Endothelial cell of umbilical vein (primary cell): ENCODE measurements around the gene NDUFA7. TPM values are rescaled to one million over a fixed set of nuclear protein-coding genes. Genes with fewer than 3 reads are reported as not detected.

Experiments
- BruUV-seq: library from RNA; stranded (reverse); fragments of 400-500 nt; replicated peaks from 2 replicates; lab custom pipeline; 2021; lab: Mats Ljungman, UMichigan
- CTCF ChIA-PET: fragments of 300-600, 350-600 bp; sonication (Branson Sonifier 250); formaldehyde crosslinking; loops from one replicate; lab custom pipeline; 2021; ENCODE audit warnings: antibody characterized with exemption, inconsistent platforms; lab: Charles Lee
- POLR2A ChIA-PET: fragments of 300-600, 350-600 bp; sonication (Branson Sonifier 250); formaldehyde crosslinking; loops from one replicate; lab custom pipeline; 2021; ENCODE audit warnings: antibody characterized with exemption, inconsistent platforms; lab: Charles Lee
- DNase-seq: peaks from one replicate; pipeline ENCODE4 v3.0.0-alpha.2; 2011; ENCODE audit warnings: low read depth, low spot score
- FAIRE-seq: peaks from 2 replicates; lab custom pipeline; 2011; peaks lifted over from hg19 to GRCh38; lab: Jason Lieb, UNC
- H2AFZ ChIP-seq: 2 replicates; pipeline ENCODE4 v1.6.0; 2012; ENCODE audit warnings: low read depth, low read length, control low read depth, inconsistent platforms
- H3K27ac ChIP-seq: 2 replicates; pipeline ENCODE4 v1.5.1; 2011; ENCODE audit warnings: low read depth, mild to moderate bottlenecking, control low read depth, low read length, moderate library complexity; ENCODE audit not compliant: insufficient read depth
- H3K27me3 ChIP-seq, 2 experiments: 2 replicates each; pipeline versions ENCODE4 v1.6.0 to v1.6.1; 2011; ENCODE audit warnings: low read length in 2 of 2, mixed read lengths in 1 of 2; ENCODE audit not compliant: control insufficient read depth in 2 of 2, insufficient read depth in 2 of 2
- H3K36me3 ChIP-seq, 2 experiments: 2 replicates in 1 of 2; 3 replicates in 1 of 2; pipeline ENCODE4 v1.5.1; 2011; ENCODE audit warnings: low read length in 2 of 2, mild to moderate bottlenecking in 1 of 2, moderate library complexity in 1 of 2; ENCODE audit not compliant: control insufficient read depth in 2 of 2, insufficient read depth in 2 of 2; ENCODE audit errors: extremely low read depth in 1 of 2
- H3K4me1 ChIP-seq: 3 replicates; pipeline ENCODE4 v1.5.1; 2011; ENCODE audit warnings: mild to moderate bottlenecking, low read length; ENCODE audit not compliant: control insufficient read depth, insufficient read depth; ENCODE audit errors: extremely low read depth
- H3K4me2 ChIP-seq: 2 replicates; pipeline ENCODE4 v1.6.1; 2011; ENCODE audit warnings: low read length, control low read depth, mixed read lengths; ENCODE audit not compliant: insufficient read depth
- H3K4me3 ChIP-seq, 3 experiments: fragments of 200-600 bp in 1 of 3; sonication (generic), shearing (Covaris generic) in 1 of 3; replicated peaks in 1 of 3; 2 replicates each; pipeline ENCODE4 v1.5.1; 2011 to 2016; ENCODE audit warnings: control low read depth in 3 of 3, low read length in 3 of 3, mild to moderate bottlenecking in 2 of 3, inconsistent platforms in 1 of 3, low read depth in 1 of 3, moderate library complexity in 1 of 3; ENCODE audit not compliant: insufficient read depth in 1 of 3
- H3K79me2 ChIP-seq: 2 replicates; pipeline ENCODE4 v1.6.0; 2012; ENCODE audit warnings: low read length, inconsistent platforms; ENCODE audit not compliant: control insufficient read depth, insufficient read depth
- H3K9ac ChIP-seq: replicated peaks from 2 replicates; pipeline ENCODE3; 2011; ENCODE audit warnings: low read length, control low read depth; ENCODE audit not compliant: insufficient read depth; ENCODE audit errors: extremely low read depth
- H3K9me1 ChIP-seq: replicated peaks from 3 replicates; pipeline ENCODE4 v1.6.0; 2011; ENCODE audit warnings: mild to moderate bottlenecking, low read length; ENCODE audit not compliant: control insufficient read depth, insufficient read depth; ENCODE audit errors: extremely low read depth
- H3K9me3 ChIP-seq: replicated peaks from 2 replicates; pipeline ENCODE4 v1.5.1; 2012; ENCODE audit warnings: low read length, inconsistent platforms; ENCODE audit not compliant: control insufficient read depth, insufficient read depth
- H4K20me1 ChIP-seq: replicated peaks from 2 replicates; pipeline ENCODE3; 2011; ENCODE audit warnings: mild to moderate bottlenecking, low read length; ENCODE audit not compliant: control insufficient read depth, insufficient read depth; ENCODE audit errors: extremely low read depth
- GATA2 ChIP-seq: IDR thresholded peaks from 2 replicates; pipeline ENCODE4 v1.7.0; 2011; ENCODE audit warnings: low read depth, mild to moderate bottlenecking, moderate library complexity, mixed read lengths, low read length; ENCODE audit not compliant: insufficient read length, insufficient read depth
- JUN ChIP-seq: IDR thresholded peaks from 2 replicates; pipeline ENCODE4 v1.6.1; 2011; ENCODE audit warnings: borderline replicate concordance, low read depth; ENCODE audit not compliant: insufficient read length, insufficient read depth
- MYC ChIP-seq: IDR thresholded peaks from one replicate; pipeline ENCODE4 v1.6.1; 2011; ENCODE audit warnings: mild to moderate bottlenecking, low read depth, low read length
- POLR2A ChIP-seq: IDR thresholded peaks from 2 replicates; pipeline ENCODE4 v1.6.1; 2012; ENCODE audit warnings: low read depth, mild to moderate bottlenecking, control low read depth, low read length
- POLR2AphosphoS5 ChIP-seq: IDR thresholded peaks from 2 replicates; pipeline ENCODE4 v1.6.1; 2012; ENCODE audit warnings: low read depth, mild to moderate bottlenecking, control low read depth, low read length, moderate library complexity; ENCODE audit not compliant: insufficient read depth
- dilution Hi-C: fragments of 300-500 bp; cut with MboI; formaldehyde crosslinking; loops from one replicate; pipeline ENCODE4 v1.15.0; 2019; ENCODE audit warnings: low sequenced_read_pairs; ENCODE audit not compliant: extremely low pct_ligation_motif_present
- intact Hi-C: fragments of 100-400 bp; cut with micrococcal nuclease; formaldehyde crosslinking; loops from one replicate; pipeline ENCODE4 v1.10.0; 2022
- polyA plus RNA-seq, 4 experiments: library from polyadenylated mRNA; depleted of rRNA in 3 of 4; stranded (reverse) in 3 of 4; unstranded in 1 of 4; fragments of >200 nt; gene quantifications; 2 replicates each; pipeline versions ENCODE4 v1.2.1 to v1.2.3, GENCODE V29; 2011 to 2012; ENCODE audit warnings: missing spikeins in 1 of 4
- total RNA-seq: library from RNA; stranded (reverse); gene quantifications from 2 replicates; pipeline ENCODE4 v1.2.3, GENCODE V29; 2021

Gene NDUFA7
- total and polyA plus RNA-seq, 2 donors (not counting 3 experiments of a cell fraction or from before 2014, with no cell fraction given), result 60.2 to 169 TPM

- TF ChIP-seq JUN (no peak), MYC (no peak)
- no peak overlapping the region for H3K9ac ChIP-seq
- FAIRE-seq (no peak), DNase-seq (no peak)
- no peak overlapping the region for H3K27ac ChIP-seq
- no peaks in the 10 kb centered on the region for H3K27me3 ChIP-seq
- H3K4me3 ChIP-seq, result peak overlapping the region in 1 of 3 experiments; percentile 52
- H3K4me2 ChIP-seq, result no peak overlapping the region
- no peaks in the 10 kb centered on the region for H3K79me2 ChIP-seq
- CTCF ChIA-PET, result interaction anchor here (0.6 to 3.5 kb wide), 4 partner anchors 11 to 400 kb away, joined by 3 to 20 read pairs (median 4); partner anchors contain the start of genes MARCHF2 and TIMM44
- dilution Hi-C loops (no loop called here), intact Hi-C loops (loop anchor here (2.0 kb wide), 2 partner anchors 23 to 35 kb away; partner anchors contain the start of genes CD320, NDUFA7 and RPS28)
- H3K36me3 ChIP-seq, result no peaks in the 10 kb centered on the region
- peak overlapping the region; percentile 21 for H2AFZ ChIP-seq
- H4K20me1 ChIP-seq, result no peaks in the 10 kb centered on the region
- H3K9me3 ChIP-seq, result no peaks in the 10 kb centered on the region
- H3K9me1 ChIP-seq, result no peaks in the 10 kb centered on the region
- BruUV-seq, result no TSS peak
- peaks cover 26% of the 10 kb centered on the region for H3K4me1 ChIP-seq
- POLR2A ChIA-PET, result interaction anchor here (0.5 to 1.8 kb wide), 3 partner anchors 11 to 47 kb away, joined by 4 to 8 read pairs (median 4); partner anchors contain the start of gene RAB11B
Observed at GRCh38 chr19:8343483-8343844, 22.3 kb upstream of the NDUFA7 start.

GRCh38 chr19:8342684-8343482 is 21.7 kb upstream of the NDUFA7 start, which contains the start of gene KANK3:
TSS of gene KANK3 (minus strand) at chr19:8343262. CDS start at chr19:8337828, 5,434 bp downstream.
- no TSS peak for BruUV-seq
- no peaks in the 10 kb centered on the region for H4K20me1 ChIP-seq
- FAIRE-seq (peak; percentile 98), DNase-seq (peak; percentile 94)
- peak within 1 kb of the TSS; percentile 80 for H3K9ac ChIP-seq
- H3K9me1 ChIP-seq, result no peaks in the 10 kb centered on the region
- no peaks in the 10 kb centered on the region for H3K9me3 ChIP-seq
- peak within 1 kb of the TSS; percentile 80 for H3K4me2 ChIP-seq
- no peaks in the 10 kb centered on the region for H3K79me2 ChIP-seq
- peak within 1 kb of the TSS; percentile 80 for H3K27ac ChIP-seq
- H3K27me3 ChIP-seq, result no peaks in the 10 kb centered on the region
- peaks cover 26% of the 10 kb centered on the region for H3K4me1 ChIP-seq
- POLR2A ChIA-PET, result interaction anchor here (0.5 to 1.8 kb wide), 3 partner anchors 11 to 48 kb away, joined by 4 to 8 read pairs (median 4); partner anchors contain the start of gene RAB11B
- peak within 1 kb of the TSS; percentile 86 for H2AFZ ChIP-seq
- intact Hi-C loops (loop anchor here (2.0 kb wide), 2 partner anchors 22 to 34 kb away; partner anchors contain the start of genes CD320, NDUFA7 and RPS28), dilution Hi-C loops (no loop called here)
- peak within 1 kb of the TSS; percentile 52 to 65 (median 61) for H3K4me3 ChIP-seq
- CTCF ChIA-PET, result interaction anchor here (1.0 to 3.5 kb wide), 5 partner anchors 11 to 400 kb away, joined by 3 to 20 read pairs (median 7); partner anchors contain the start of genes MARCHF2 and TIMM44
- no peaks in the 10 kb centered on the region for H3K36me3 ChIP-seq
- TF ChIP-seq GATA2, result no peak
- TF ChIP-seq POLR2A, result peak; percentile 88
- peak; percentile 62 for TF ChIP-seq POLR2AphosphoS5
